Measurements from ENCODE around the gene TNS1.
A peak's percentile ranks its signal among the peaks of the same experiment; 100 is the strongest.

The TNS1 gene

DNA sequence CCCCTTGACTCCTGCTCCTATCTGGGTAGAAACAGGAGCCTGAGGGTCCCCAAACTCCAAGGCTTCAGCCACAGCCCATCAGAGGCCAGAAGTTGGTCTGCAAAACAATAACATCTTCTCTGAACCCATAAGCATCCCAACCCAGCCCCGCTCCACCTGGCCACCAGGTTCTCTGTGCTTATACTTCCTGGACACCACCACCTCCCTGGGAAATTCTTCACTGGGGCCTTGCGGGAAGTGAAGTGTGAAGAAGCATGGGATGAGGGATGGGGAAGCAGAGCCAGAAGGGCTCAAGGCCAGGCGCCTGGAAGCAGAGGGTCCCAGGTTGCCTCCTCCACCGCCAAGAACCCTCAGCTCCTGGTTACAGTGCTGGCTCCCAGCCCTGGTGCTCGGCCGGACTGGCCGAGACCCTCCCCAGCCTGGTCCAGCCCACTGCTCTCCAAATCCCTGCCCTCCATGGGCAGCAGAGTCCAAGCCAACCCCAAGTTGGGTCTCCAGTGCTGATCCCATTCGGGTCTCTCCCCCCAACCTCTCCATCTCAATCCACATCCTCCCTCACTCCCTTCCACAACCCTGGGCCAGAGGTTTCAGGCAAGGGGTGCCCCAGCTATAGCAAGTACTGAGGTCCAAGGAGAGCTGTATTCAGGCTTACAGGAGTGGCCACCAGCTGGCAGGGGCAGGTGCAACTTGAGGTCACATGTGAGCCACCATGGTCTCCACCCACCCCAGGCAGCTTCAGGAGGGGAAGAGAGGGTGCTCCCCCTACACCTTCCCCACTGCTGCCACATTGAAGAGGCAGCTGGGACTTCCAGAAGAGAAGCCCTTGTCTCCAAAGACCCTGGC lies 60.7 kb downstream of the TNS1 start:
- DNase-seq, result no peak

DNA sequence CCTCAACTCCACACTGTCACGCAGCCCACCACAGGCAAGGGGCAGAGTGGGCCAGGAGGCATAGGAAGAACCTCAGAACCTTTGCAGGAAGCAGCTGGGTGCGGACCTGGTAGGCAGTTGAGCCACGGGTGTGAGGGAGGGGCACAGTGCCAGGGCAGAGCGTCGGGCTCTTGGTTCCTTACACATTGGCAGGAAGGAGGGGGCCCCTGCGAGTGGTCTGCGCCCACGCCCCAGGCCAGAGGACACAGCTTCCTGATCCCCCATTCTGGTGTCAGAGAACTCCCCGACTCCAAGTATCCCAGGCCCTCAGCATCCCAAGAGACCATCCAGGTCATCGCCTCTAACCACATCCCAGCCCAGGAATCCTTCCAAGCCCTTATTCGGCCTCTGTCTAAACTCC lies 61.5 kb downstream of the TNS1 start:
- no peak for DNase-seq

- no peak for DNase-seq
Measured at GRCh38 chr2:217940261-217941220, 62.3 kb downstream of the TNS1 start.

GRCh38 chr2:217939629-217940245 lies 63.1 kb downstream of the TNS1 start:
- DNase-seq, result no peak

DNA sequence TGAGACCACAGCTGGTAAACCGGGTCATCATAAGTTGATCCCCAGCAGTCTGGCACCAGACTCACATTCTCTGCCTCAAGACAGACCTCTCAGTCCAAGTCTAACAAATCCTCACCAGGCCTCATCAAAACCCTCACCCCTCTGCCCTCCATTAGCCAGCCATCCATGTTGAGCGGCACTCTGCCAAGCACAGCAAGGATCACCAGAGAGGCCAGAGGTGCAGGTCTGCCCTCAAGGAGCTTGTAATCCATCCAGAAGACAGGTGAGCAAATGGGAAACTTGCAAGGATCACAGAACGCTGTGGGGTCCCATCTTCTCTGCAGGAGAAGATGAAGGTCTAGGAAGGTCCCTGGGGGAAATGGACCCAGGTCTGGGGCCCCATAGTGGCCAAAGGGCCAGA lies 63.6 kb downstream of the TNS1 start:
- no peak for DNase-seq

DNA sequence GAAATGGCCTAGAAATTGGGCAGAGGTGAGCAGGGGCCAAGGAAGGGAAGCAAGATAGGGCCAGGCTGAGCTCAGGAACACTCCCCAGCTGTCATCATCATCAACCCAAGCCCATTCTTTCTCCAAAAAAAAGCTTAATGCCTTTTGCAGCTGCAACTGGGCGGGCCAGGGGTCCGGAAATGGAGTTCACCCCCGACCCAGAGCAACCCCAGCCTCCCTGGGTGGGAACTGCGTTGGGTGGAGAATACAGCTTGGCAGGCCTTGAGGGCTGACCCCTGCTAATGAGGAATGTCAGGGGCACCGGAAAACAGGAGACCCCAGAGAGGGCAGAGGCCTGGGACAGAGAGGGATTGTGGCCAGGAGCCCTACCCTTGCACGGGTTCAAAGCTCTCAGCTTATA lies 64.8 kb downstream of the TNS1 start:
- DNase-seq, result no peak

GRCh38 chr2:217937446-217937845 lies 65.3 kb downstream of the TNS1 start:
- DNase-seq, result no peak

GRCh38 chr2:217936952-217937351 lies 65.8 kb downstream of the TNS1 start:
- DNase-seq, result no peak

GRCh38 chr2:217935901-217936684 lies 66.7 kb downstream of the TNS1 start:
- DNase-seq, result no peak

- DNase-seq, result peak; percentile 74
Measured at GRCh38 chr2:217935235-217935879, 67.4 kb downstream of the TNS1 start.

- DNase-seq, result peak; percentile 75
Measured at GRCh38 chr2:217934321-217935131, 68.3 kb downstream of the TNS1 start.

- DNase-seq, result no peak
Measured at GRCh38 chr2:217933617-217933993, 69.2 kb downstream of the TNS1 start.

DNA sequence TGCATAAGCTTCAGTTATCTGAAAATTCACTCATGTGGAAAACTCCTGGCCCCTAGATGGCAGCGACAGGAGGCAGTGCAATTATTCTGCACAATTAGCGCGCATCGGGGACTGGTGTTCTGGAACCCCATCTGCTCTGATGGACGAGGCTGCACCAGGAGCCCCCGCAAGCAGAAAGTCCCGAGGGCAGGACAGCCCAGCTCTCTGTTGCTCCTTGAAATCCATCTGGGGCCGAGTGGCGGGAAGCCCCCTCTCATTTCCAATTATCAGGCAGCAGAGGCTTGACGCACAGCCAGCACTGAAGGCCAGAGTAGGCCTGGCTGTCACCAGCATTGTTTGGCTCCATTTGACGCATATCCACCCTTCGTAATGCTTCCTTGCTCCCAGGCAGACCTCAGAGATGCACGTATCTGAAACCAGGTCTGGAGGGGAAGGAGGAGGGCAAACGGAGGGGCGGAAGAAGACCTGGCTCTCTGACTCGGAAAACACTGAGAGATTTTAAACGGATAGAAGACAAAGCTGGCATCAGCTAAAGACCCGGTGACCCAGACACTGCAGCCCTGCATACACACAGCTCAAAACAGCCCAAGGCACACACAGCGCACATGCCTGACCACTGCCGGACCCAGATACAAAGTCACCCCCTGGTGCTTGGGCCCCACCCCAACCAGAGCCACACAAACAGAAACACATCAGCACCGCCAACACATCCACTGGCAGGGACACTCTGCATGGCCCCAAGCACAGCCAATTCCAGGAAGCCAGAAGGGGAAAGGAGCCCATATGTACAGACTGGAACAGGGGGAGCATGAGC lies 69.8 kb downstream of the TNS1 start:
- DNase-seq, result no peak

DNA sequence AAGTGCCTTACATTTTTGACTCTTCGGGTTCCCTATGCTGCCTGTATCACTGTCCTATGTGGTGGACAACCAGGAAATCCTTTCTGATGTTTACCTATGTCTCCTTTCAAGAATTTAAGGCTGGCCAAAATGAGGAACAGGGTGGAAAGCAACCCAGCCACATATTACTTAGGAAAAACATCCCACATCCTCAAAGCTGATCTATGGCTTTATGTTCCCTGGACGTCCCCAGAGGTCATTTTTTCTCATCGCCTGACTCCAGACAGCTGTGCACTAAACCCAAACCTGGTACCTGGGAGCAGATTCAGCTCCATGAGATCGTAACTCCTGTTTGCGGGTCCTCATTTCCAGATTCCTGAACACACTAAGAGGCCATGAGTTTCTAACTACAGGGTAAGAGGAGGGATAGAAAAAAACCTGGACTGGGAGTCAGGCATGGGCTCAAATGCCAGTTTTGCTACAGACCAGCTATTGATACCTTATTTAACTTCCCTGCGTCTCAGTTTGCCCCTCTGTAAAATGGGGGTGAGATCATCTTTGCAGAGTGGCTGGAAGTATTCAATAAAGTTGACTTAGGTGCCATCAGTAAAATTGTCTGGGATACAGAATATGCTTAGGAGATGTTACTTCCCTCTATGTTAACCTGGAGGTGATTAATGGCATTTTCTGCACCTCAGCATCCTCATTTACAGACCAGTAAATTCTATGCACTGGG lies 70.8 kb downstream of the TNS1 start:
- DNase-seq, result no peak

DNA sequence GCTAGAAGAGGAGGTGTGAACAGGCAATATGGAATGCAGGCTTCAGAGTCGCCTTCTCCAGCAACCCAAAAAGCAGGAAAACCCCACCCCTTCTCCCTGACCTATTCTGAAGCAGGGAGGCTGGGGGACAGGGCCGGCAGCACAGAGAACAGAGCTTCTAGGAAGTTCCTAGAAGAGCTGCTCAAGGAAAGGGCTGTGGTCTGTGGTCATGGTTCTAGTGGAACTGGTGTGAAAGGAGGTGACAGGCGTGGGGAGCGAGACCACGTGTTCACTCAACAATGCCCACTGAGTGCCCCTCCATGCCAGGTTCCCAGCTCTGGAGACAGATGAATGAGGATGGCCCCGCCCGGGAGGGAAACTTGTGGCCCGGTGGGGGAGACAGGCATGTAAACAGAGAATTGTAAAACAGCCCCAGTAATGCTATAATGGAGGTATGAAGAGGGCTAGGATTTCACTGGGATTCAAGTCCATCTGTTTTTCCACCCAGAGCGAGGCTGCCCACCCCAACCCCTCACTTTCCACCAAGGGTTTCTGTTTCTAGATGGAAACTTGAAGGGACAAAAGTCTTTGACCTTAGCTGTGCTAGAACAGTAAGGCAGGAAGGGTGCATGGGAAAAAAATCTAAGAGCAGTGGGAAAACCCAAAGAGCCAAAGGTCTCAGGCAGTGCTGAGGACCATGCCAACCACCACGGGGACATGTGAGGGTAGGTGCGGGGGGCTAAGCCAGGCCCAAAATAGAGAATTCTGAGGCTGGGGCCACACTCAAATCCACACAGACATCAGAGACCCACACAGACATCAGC lies 71.8 kb downstream of the TNS1 start:
- no peak for DNase-seq

GRCh38 chr2:217929757-217930707 lies 72.8 kb downstream of the TNS1 start:
- DNase-seq, result no peak

DNA sequence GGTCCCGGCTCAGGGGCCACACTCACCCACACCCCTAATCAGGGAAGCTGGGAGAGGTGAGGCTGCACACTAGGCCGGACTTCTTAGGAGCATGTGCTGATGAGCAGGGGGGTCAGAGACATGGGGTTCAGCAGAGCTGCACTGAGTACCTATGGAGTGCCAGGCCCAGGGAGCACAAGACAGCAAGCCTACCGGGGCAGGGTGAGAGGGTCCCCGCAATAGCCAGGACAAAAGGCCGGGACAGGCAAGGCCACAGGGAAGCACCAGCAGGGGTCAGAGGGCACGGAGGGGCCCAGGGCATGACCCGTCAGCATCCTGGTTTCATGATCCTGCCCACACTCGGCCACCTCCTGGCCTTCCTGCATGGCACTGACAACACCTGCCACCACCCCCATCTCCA lies 73.5 kb downstream of the TNS1 start:
- no peak for DNase-seq
